ENCODE data around the gene CUTC.

GRCh38 chr10:99685597-99685967, 46.5 kb upstream of the CUTC start:
- TF ChIP-seq POLR2A (IDR thresholded peaks at IDR 0.05) (no peak), POLR2AphosphoS5 (IDR thresholded peaks at IDR 0.05) (no peak), CTCF (IDR thresholded peaks at IDR 0.05) (no peak)
